Measurements from ENCODE around the gene ATXN7L2. TPM values are rescaled to one million over a fixed set of nuclear protein-coding genes. Genes with fewer than 3 reads are reported as not detected.

Gene ATXN7L2
- total RNA-seq, 2 experiments from 2014 or later = 11.2 to 13.7 TPM

- Mint-ChIP-seq H3K27me3 (no peaks in the 10 kb centered on the region), H3K27ac (peak overlapping the region; percentile 94), H3K4me3 (peak overlapping the region; percentile 91), H3K9me3 (no peaks in the 10 kb centered on the region), H3K4me1 (ENCODE audit: low read depth) (peaks cover 30% of the 10 kb centered on the region), H3K36me3 (ENCODE audit: low read depth) (peaks cover 4% of the 10 kb centered on the region)
- CTCF ChIA-PET = interaction anchor here (2.5 to 40.7 kb wide), 4 partner anchors 9 to 47 kb away, joined by 12 to 1390 read pairs (median 43); partner anchors contain the start of genes CYB561D1 and GPR61
- POLR2A ChIA-PET = interaction anchor here (0.6 to 3.6 kb wide), 16 partner anchors 9 to 384 kb away, joined by 3 to 25 read pairs (median 6); partner anchors contain the start of genes AMIGO1, CYB561D1, GNAI3 and PSMA5
- TF ChIP-seq CTCF (IDR thresholded peaks at IDR 0.05) = no peak
- DNase-seq (no peak), ATAC-seq (no peak)
- intact Hi-C loops (cut with micrococcal nuclease) = no loop called here
Measured at GRCh38 chr1:109484519-109484975, 842 bp downstream of the ATXN7L2 start.

DNA sequence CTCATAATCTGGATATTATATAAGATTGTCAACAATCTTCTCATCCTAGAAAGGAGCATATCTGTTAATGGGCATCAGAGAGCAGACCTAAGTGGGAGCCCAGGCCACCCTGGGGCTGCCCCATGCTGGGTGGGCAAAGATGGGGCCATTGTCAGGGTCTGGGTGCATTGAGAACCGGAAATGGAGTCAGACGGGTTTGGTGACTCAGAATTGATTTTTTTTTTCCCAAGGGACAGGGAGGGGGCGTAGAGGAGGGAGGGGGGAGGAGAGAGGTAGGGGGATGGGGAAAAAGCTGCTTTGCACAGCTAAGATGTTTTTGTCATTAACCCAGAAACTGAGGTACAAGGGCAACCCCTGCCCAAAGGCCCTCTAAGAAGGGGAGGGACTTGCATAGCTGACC, 1.3 kb downstream of the ATXN7L2 start:
- H3K9me3 Mint-ChIP-seq = no peaks in the 10 kb centered on the region
- ChIA-PET POLR2A (interaction anchor here (0.6 to 3.6 kb wide), 11 partner anchors 8 to 271 kb away, joined by 3 to 25 read pairs (median 13); partner anchors contain the start of genes AMIGO1, CYB561D1, GNAI3 and PSMA5), CTCF (interaction anchor here (2.7 to 40.7 kb wide), 3 partner anchors 8 to 47 kb away, joined by 15 to 1390 read pairs (median 71); partner anchors contain the start of genes CYB561D1 and GPR61)
- peaks cover 30% of the 10 kb centered on the region for H3K4me1 Mint-ChIP-seq (ENCODE audit: low read depth)
- no peak for TF ChIP-seq CTCF (IDR thresholded peaks at IDR 0.05)
- DNase-seq (no peak), ATAC-seq (no peak)
- peaks cover 4% of the 10 kb centered on the region for H3K36me3 Mint-ChIP-seq (ENCODE audit: low read depth)
- peak overlapping the region; percentile 94 for H3K27ac Mint-ChIP-seq
- intact Hi-C loops (cut with micrococcal nuclease) = no loop called here
- no peaks in the 10 kb centered on the region for H3K27me3 Mint-ChIP-seq
- peak overlapping the region; percentile 91 for H3K4me3 Mint-ChIP-seq

GRCh38 chr1:109487261-109487660, 3.6 kb downstream of the ATXN7L2 start:
- no peak for ATAC-seq
- no peak overlapping the region for H3K4me3 Mint-ChIP-seq
- ChIA-PET CTCF (interaction anchor here (1.2 to 40.7 kb wide), 5 partner anchors 12 to 153 kb away, joined by 3 to 1390 read pairs (median 15); partner anchors contain the start of gene GPR61), POLR2A (interaction anchor here (1.3 to 1.4 kb wide), 2 partner anchors 15 to 45 kb away, joined by 4 read pairs; no protein-coding TSS in a partner anchor)
- no peak for TF ChIP-seq CTCF (IDR thresholded peaks at IDR 0.05)
- no peak overlapping the region for H3K27ac Mint-ChIP-seq
- peaks cover 7% of the 10 kb centered on the region for H3K36me3 Mint-ChIP-seq (ENCODE audit: low read depth)
- intact Hi-C loops (cut with micrococcal nuclease) = no loop called here
- DNase-seq = no peak
- peaks cover 34% of the 10 kb centered on the region for H3K4me1 Mint-ChIP-seq (ENCODE audit: low read depth)
- H3K9me3 Mint-ChIP-seq = no peaks in the 10 kb centered on the region
- H3K27me3 Mint-ChIP-seq = no peaks in the 10 kb centered on the region

DNA sequence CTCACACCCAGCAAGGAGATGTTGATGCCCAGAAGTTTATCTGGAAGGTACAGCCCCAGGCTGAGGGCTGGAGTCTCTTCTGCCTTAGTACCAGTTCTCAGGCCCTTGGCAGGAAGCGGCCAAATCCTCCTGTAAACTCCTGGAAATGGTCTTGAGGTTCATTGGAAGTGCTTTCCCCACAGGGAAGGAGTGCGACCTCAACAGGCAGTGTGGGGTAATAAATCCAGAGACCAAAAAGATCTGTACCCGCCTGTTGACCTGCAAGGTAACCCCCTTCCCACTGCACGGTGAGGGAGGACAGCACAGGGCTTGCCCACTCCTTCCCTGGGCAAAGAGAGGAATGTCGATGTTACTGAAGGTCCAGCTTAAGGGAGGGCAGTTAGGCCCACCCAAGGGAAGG, 4.5 kb downstream of the ATXN7L2 start:
- TF ChIP-seq CTCF (IDR thresholded peaks at IDR 0.05) = no peak
- DNase-seq = no peak
- ChIA-PET POLR2A (interaction anchor here (1.0 to 1.8 kb wide), 2 partner anchors 9 to 18 kb away, joined by 5 read pairs; no protein-coding TSS in a partner anchor), CTCF (interaction anchor here (1.0 to 40.7 kb wide), 3 partner anchors 15 to 63 kb away, joined by 3 to 1390 read pairs (median 152); partner anchors contain the start of gene GPR61)
- Mint-ChIP-seq H3K27ac (no peak overlapping the region), H3K4me1 (ENCODE audit: low read depth) (peaks cover 26% of the 10 kb centered on the region), H3K9me3 (no peaks in the 10 kb centered on the region), H3K36me3 (ENCODE audit: low read depth) (peaks cover 7% of the 10 kb centered on the region), H3K4me3 (no peak overlapping the region), H3K27me3 (no peaks in the 10 kb centered on the region)
- no peak for ATAC-seq
- intact Hi-C loops (cut with micrococcal nuclease) = no loop called here

DNA sequence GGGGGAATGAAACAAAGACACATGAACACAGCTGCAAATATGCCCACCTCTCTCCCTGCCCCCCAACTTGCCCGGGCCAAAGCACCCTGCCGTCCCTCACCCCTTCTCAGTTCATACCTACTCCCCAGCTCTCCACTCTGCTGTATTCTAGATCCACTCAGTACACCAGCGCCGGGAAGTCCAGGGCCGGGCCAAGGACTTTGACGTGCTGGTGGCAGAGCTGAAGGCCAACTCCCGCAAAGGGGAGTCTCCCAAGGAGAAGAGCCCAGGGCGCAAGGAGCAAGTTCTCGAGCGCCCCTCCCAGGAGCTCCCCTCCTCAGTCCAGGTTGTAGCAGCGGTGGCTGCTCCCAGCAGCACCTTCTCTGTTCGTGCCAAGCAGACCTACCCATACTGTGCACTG, 5.0 kb downstream of the ATXN7L2 start:
- no peak for ATAC-seq
- intact Hi-C loops (cut with micrococcal nuclease) = no loop called here
- POLR2A ChIA-PET = interaction anchor here (1.0 to 1.8 kb wide), 2 partner anchors 8 to 17 kb away, joined by 5 read pairs; no protein-coding TSS in a partner anchor

More for the DNA sequence above, 5.0 kb downstream of the ATXN7L2 start:
- Mint-ChIP-seq H3K4me3 (no peak overlapping the region), H3K9me3 (no peaks in the 10 kb centered on the region), H3K4me1 (ENCODE audit: low read depth) (peaks cover 26% of the 10 kb centered on the region), H3K27ac (no peak overlapping the region), H3K27me3 (no peaks in the 10 kb centered on the region), H3K36me3 (ENCODE audit: low read depth) (peaks cover 7% of the 10 kb centered on the region)
- CTCF ChIA-PET = interaction anchor here (1.0 to 40.7 kb wide), 4 partner anchors 14 to 63 kb away, joined by 3 to 1390 read pairs (median 78); partner anchors contain the start of gene GPR61
- no peak for TF ChIP-seq CTCF (IDR thresholded peaks at IDR 0.05)
- DNase-seq = no peak
